SK-N-SH treated with all-trans-retinoic acid at 6 μM for 48 hours (cell line): ENCODE data around the gene KCNH3.

Source experiments
- PPARA ChIP-seq: fragments of 250-450 bp; sonication (Bioruptor Pico); IDR thresholded peaks from 2 replicates; pipeline ENCODE4 v1.5.0; 2020; ENCODE audit warnings: mild to moderate bottlenecking, borderline replicate concordance
- RARB ChIP-seq: fragments of 250-450 bp; sonication (Bioruptor Pico); IDR thresholded peaks from 2 replicates; pipeline ENCODE4 v1.8.0; 2021; ENCODE audit warnings: mild to moderate bottlenecking, moderate library complexity
- TF ChIP-seq, protein P1 (sequence below): fragments of 250-450 bp; sonication (Bioruptor Pico); IDR thresholded peaks from 2 replicates; pipeline ENCODE4 v1.5.1; 2020; ENCODE audit warnings: low read depth, mild to moderate bottlenecking, moderate library complexity

DNA sequence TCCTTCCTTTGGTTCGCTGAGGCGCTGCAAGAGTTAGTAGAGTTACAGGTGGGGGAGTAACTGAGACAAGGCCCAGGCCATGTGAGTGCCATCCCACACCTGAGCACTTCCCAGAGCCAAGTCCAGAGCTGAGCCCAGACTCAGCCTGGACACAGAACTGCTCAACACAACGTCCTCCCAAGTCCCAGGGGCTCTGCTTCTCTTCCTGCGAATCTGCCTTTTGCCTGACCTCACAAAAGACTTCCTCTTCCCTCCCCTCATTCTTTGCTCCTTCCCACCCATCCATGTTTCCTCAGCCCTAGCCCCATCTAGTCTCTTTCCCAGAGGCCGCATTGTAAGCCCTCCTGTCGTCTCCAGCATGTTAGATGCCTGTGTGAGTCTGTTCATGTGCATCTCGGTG lies 45.8 kb downstream of the KCNH3 start:
- TF ChIP-seq RARB (no peak), PPARA (CRISPR knock-in tag) (no peak)
- TF ChIP-seq, protein P1, sequence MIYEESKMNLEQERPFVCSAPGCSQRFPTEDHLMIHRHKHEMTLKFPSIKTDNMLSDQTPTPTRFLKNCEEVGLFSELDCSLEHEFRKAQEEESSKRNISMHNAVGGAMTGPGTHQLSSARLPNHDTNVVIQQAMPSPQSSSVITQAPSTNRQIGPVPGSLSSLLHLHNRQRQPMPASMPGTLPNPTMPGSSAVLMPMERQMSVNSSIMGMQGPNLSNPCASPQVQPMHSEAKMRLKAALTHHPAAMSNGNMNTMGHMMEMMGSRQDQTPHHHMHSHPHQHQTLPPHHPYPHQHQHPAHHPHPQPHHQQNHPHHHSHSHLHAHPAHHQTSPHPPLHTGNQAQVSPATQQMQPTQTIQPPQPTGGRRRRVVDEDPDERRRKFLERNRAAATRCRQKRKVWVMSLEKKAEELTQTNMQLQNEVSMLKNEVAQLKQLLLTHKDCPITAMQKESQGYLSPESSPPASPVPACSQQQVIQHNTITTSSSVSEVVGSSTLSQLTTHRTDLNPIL (CRISPR knock-in tag), result no peak
